HG03521 (cell line): Measurements from ENCODE around the gene ABCA2.
"Not testable (repeated sequence)": the region's sequence is repeated elsewhere in the genome, so short reads cannot be mapped to it uniquely, and the experiment has no call there.

Source experiments
- ATAC-seq: cut with Tn5 transposase; IDR thresholded peaks from one replicate; pipeline ENCODE4 v1.9.1; 2021; ENCODE audit warnings: mild to moderate bottlenecking, moderate library complexity; ENCODE audit not compliant: unreplicated experiment

The ABCA2 gene

GRCh38 chr9:137016436-137016835 is 11.6 kb downstream of the ABCA2 start:
- no peak for ATAC-seq

GRCh38 chr9:137015976-137016375 is 12.1 kb downstream of the ABCA2 start:
- ATAC-seq = no peak

- ATAC-seq = no peak
Observed at GRCh38 chr9:137015540-137015930, 12.5 kb downstream of the ABCA2 start.

GRCh38 chr9:137014776-137015539 is 13.1 kb downstream of the ABCA2 start:
- no peak for ATAC-seq

- no peak for ATAC-seq
Observed at GRCh38 chr9:137014166-137014565, 13.9 kb downstream of the ABCA2 start.

GRCh38 chr9:137013571-137013940 is 14.5 kb downstream of the ABCA2 start:
- no peak for ATAC-seq

GRCh38 chr9:137012694-137013570 is 15.1 kb downstream of the ABCA2 start:
- ATAC-seq = no peak

GRCh38 chr9:137011907-137012675 is 15.9 kb downstream of the ABCA2 start:
- ATAC-seq = no peak

- ATAC-seq = no peak
Observed at GRCh38 chr9:137011156-137011555, 16.9 kb downstream of the ABCA2 start.

- ATAC-seq = no peak
Observed at GRCh38 chr9:137009938-137010732, 17.9 kb downstream of the ABCA2 start.

GRCh38 chr9:137009217-137009616 is 18.8 kb downstream of the ABCA2 start:
- no peak for ATAC-seq

- no peak for ATAC-seq
Observed at GRCh38 chr9:137008312-137008711, 19.7 kb downstream of the ABCA2 start.

- no peak for ATAC-seq
Observed at GRCh38 chr9:137007816-137008270, 20.2 kb downstream of the ABCA2 start.

GRCh38 chr9:137007108-137007815 is 20.8 kb downstream of the ABCA2 start:
- ATAC-seq = no peak

GRCh38 chr9:137006116-137007003 is 21.7 kb downstream of the ABCA2 start:
- no peak for ATAC-seq

GRCh38 chr9:137004285-137004684 is 23.8 kb downstream of the ABCA2 start:
- ATAC-seq = not testable (repeated sequence)

- ATAC-seq = no peak
Observed at GRCh38 chr9:137002646-137003041, 25.4 kb downstream of the ABCA2 start.

GRCh38 chr9:137001857-137002645 is 26.0 kb downstream of the ABCA2 start:
- ATAC-seq = no peak
